Measurements from ENCODE around the gene DNER.
"Not testable (repeated sequence)": the region's sequence is repeated elsewhere in the genome, so short reads cannot be mapped to it uniquely, and the experiment has no call there.

The DNER gene

DNA sequence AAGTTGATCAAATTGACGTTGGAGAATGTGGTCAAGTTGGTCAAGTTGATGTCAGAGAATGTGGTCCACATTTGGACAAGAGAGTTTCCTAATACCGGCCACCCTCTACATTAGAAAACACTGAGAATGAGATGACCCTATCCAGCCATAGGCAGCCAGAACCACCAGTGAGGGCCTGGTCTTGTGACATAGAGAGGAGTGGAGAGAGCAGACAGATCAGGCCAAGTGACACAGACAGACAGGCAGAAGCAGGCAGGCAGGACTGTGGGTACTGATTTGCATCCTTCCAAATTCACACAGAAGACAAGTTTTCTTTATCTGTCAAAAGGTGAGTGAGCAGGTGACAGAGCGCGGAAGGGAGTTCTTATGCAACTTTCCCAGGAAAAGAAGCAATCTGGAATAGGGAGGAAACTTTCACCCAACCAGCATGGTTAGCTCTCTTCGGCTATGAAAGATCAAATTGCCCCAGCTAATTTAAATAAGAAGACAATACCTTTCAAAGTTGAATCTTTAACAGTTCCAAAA lies 334.2 kb downstream of the DNER start:
- no peak for FAIRE-seq

DNA sequence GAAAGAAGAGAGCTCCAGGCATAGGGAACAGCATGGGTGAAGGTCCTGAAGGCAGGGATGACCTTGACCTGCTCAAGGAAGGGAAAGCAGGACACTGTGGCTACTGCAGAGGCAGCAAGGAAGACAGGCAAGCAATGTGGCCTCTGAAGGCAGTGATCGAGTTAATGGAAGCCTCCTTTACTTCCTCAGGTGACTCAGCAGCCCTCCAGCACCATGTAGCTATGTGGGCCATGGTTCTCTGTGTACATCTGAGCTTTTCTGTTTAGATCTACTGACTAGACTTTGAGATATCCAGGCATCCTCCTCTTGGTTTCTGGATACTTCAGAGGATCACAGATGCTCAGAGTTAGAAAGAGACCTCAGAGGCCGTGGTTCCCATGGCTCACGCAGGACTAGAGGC lies 336.0 kb downstream of the DNER start:
- no peak for FAIRE-seq

DNA sequence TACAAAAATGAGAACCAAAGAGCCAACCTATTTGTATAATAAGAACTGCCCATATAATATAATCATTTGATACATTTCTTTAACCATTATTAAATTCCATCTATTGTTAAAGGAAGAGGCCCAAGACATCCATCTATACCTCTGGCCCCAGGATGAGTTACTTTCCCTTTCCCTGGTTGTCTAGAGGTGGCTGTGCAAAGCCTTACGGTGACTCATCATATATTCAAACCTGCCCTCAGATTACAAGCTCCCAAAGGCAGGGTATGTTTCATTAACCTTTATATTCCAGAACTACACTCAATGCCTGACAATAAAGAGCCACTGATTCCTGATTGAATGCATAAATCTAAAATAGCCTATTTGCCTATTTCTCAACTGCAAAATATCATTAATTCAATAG lies 337.5 kb downstream of the DNER start:
- no peak for FAIRE-seq

- FAIRE-seq = no peak
These were observed 339.1 kb downstream of the DNER start for GRCh38 chr2:229375251-229375650.

DNA sequence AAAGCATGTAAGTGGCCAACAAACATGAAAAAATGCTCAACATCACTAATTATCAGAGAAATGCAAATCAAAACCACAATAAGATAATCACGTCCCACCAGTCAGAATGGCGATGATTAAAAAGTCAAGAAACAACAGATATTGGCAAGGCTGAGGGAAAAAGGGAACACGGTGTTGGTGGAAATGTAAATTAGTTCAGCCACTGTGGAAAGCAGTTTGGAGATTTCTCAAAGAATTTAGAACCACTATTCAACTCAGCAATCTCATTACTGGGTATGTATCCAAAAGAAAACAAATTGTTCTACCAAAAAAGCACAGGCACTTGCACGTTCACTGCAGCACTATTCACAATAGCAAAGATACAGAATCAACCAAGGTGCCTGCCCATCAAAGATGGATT lies 341.0 kb downstream of the DNER start:
- FAIRE-seq = not testable (repeated sequence)

GRCh38 chr2:229372207-229372606 lies 342.1 kb downstream of the DNER start:
- no peak for FAIRE-seq

- FAIRE-seq = no peak
These were observed 343.3 kb downstream of the DNER start for GRCh38 chr2:229371086-229371485.

DNA sequence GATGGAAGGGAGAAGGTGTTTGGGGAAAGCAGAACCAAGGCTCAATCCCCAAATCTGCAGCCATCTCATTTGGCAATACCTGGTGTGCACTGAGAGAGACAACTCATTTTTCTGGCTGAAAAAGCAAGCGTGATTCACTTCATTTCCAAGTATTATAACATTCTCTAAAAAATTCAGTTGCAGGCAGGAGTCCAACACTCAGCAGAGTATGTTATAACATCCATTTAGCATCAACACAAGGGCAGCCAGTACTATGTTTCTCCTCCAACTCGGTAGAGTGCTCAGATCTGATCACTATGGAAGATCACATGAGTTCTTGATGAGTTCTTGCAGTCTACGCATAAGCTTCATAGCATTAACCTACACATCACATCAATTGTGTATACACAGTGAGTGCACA lies 343.8 kb downstream of the DNER start:
- FAIRE-seq = no peak

- no peak for FAIRE-seq
These were observed 351.1 kb downstream of the DNER start for GRCh38 chr2:229363185-229363814.

DNA sequence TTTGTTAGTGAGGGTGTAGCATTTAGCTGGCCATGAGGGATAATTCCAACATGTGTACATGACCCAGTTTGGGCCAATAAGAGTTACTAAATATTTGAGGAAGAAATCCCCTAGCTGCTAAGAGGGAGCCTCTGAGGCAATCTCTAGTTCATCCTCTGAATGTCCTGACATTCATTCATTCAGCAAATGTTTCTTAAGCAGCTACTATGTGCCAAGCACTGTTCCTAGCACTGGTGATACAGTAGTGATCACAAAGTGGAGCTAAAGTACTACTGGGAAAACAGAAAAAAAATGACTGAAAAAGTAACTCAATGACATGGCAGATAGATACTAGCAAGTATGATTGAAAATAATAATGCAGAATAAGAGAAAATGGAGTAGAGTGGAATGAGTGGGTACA lies 363.5 kb downstream of the DNER start:
- no peak for FAIRE-seq

DNA sequence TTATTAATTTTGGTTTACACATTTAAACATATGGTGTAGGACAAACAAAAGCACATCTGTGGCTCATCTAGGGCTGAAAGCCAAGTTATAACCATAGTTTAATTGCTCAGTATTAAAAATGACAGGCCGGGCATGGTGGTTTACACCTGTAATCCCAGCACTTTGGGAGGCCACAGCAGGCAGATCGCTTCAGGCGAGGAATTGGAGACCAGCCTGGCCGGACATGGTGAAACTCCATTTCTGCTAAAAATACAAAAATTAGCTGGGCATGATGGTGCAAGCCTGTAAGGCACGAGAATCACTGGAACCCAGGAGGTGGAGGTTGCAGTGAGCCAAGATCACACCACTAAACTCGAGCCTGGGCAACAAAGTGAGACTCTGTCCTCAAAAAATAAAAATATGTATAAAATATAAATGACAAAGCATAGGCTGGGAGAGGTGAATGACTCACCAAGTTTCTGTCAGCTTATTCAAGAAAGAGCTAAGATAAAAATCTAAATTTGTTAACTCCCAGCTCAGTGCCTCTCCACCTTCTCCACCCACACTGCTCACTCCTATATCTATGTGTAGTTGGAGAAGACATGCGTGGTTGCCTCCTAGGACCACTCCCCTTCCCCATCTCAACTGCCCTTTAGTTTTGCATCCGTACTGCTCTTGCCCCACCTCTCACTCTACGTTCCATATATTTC lies 364.1 kb downstream of the DNER start:
- FAIRE-seq = no peak

DNA sequence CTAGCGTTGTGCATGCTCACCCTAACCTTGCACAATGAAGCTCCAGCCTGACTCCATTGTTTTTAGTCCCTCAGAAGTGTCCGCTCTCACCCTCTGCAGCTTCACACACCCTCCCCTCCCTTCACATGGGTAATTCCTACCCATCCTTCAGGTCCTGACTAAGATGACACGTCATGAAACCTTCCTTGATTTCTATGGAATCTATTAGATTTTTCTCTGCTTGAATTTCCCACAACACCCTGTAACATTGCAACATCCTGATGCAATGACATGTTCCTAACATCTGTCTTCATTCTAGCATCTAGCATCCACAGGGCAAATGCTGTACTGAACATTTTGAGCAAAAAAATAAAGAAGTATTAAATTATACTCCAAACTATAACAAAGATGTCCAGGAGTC lies 366.2 kb downstream of the DNER start:
- no peak for FAIRE-seq

GRCh38 chr2:229346816-229347540 lies 367.4 kb downstream of the DNER start:
- no peak for FAIRE-seq

- FAIRE-seq = no peak
These were observed 369.4 kb downstream of the DNER start for GRCh38 chr2:229344955-229345354.

DNA sequence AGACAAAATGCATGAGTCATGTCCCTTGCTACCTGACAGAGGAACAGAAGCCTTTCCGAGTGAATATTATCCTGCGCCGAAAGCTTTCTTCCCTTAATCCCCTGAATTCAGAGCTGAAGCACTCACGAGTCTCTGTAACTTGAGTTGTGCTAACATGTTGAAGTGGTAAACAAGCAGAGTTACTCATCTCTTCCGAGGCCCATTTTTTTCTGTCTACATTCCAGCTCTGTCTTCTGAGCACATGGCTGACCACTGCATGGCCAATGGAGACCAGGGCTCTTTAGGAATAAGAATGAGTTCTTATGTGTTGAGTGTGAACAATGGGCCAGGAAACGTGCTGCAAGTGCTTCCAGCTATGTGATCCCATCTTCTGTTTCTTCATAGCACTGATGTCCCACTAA lies 370.2 kb downstream of the DNER start:
- FAIRE-seq = no peak

DNA sequence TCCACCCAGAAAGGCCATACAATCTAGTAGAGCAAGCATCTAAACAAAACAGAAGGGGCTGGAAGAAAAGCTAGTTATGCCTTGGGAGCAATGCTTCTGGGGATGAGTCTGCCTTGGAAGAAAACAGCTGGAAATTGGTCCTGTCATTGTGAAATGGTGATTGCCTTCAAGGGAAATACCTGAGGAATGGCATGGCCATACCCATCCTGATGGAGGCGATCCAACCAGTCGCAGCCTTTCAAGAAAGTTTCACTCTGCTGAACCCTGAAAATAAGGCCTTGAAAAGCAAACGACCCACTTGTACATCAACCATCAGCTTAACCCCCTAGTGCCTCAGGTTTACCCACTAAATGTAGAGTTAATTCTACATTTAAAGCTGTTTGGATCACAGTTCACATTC lies 370.7 kb downstream of the DNER start:
- FAIRE-seq = no peak

DNA sequence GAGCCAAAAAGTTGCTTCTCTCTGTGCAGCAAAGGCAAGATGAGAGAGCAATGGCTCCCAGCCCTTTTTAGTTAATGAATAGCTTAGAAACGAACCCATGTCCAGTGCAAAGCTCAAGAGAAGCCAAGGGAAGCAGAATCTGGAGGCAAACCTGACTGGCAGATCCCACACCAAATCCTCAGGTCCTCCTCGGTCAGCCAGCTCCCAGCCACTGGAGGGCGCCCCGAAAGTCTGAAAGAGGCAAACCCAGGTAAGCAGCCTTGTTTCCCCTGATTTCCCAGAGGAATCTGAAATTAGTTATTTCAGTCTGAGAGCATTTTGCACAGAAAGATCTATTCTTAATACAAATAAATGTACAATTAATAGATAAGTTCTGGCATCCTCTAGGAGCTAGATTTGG lies 372.0 kb downstream of the DNER start:
- FAIRE-seq = no peak

DNA sequence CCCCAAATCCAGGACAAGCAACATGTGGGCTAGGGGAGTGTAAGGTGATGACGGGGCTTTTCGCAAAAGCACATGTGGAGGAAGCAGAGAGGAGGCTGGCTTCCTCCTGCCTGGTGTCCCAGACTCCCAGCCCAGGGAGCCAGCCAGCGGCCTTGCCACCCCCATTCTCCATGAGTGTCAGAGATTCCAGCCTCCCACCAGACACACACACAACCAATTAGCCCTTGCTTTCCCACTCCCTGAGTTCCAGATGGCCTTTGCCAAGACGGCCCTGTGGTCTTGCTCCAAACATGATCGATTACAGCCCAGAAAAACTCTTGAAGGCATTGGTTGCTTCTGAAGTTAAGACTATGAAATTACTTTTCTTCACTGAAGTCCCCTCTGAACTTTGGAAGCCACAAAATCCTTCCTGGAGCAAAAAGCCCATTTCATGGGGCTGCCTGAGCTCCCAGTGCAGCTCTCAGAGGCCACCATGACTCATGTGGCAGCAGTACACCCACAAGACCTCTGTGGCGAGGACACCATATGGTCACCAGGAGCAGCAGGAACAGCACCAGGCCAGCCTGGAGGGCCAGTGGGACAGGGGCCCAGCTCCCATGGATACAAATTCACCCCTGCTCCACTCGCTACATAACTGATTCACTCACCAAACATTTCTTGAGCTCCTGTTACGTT lies 374.1 kb downstream of the DNER start:
- FAIRE-seq = no peak

DNA sequence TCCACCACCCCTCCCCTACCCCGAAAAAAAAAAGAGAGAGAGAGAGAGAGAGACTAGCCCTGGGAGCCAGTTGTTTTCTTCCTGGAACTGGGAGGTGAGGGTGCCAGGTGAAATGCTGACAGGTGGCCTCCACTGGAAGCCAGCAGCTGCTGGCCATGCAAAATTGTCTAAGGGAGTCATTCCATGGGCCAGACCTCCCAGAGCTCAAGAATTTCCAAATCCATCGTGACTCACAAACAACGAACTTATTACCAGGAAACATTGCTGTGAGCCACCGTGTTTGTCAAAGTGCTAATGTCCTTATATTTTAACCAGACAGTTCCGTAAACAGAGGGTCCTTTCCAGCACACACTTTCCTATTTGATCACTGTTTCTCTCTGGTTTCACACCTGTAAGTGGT lies 374.7 kb downstream of the DNER start:
- FAIRE-seq = no peak

DNA sequence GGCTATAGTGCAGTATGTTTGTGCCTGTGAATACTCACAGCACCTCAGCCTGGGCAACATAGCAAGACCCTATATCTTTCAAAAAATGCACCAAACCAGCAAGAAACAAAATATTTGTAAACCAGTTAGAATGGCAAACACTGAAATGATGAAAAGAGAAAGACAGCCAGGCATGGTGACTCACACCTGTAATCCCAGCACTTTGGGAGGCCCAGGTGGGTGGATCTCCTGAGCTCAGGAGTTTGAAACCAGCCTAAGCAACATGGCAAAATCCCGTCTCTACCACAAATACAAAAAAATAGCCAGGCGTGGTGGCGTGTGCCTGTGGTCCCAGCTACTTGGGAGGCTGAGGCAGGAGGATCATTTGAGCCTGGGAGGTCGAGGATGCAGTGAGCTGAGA lies 375.2 kb downstream of the DNER start:
- FAIRE-seq = not testable (repeated sequence)

- FAIRE-seq = no peak
These were observed 378.4 kb downstream of the DNER start for GRCh38 chr2:229335877-229336346.

DNA sequence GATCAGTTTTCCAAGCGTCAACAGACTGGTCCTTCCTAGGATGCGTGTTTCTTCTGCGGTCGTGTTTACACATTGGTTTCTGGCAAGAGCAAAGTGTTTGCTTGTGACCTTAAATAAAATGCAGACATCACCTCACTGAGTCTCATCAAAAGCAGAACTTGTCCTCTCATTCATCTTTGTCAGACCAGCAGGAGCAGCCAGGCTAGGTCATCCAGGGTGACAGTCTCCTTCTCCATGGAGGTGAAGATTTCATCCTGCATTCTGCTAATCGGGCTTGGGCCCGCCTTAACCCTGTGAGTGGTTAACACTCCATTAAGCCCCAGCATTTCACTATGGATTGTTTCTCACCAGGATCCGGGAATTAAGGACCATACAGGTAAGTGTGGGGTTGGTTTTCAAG lies 379.0 kb downstream of the DNER start:
- FAIRE-seq = no peak

GRCh38 chr2:229330952-229331351 lies 383.4 kb downstream of the DNER start:
- no peak for FAIRE-seq
